Suprapubic skin (tissue), 4 donors: ENCODE results near the gene PCED1B.

Experiments
- EP300 ChIP-seq: sonication (generic); formaldehyde crosslinking; IDR thresholded peaks from one replicate; pipeline ENCODE4 v1.6.1; 2017; ENCODE audit warnings: antibody characterized with exemption
- POLR2AphosphoS5 ChIP-seq, 3 donors: sonication (generic); formaldehyde crosslinking; IDR thresholded peaks; one replicate each; pipeline ENCODE4 v1.6.1; 2017; ENCODE audit warnings: antibody characterized with exemption in 3 of 3
- TF ChIP-seq, protein P1 (sequence below), 2 donors: fragments of 200-600 bp in 1 of 2; fragments of 450-650 bp in 1 of 2; sonication (generic) in 1 of 2; IDR thresholded peaks; one replicate each; pipeline ENCODE4 v1.5.1; 2016 to 2019; ENCODE audit warnings: antibody characterized with exemption in 2 of 2, mild to moderate bottlenecking in 1 of 2, moderate library complexity in 1 of 2

DNA sequence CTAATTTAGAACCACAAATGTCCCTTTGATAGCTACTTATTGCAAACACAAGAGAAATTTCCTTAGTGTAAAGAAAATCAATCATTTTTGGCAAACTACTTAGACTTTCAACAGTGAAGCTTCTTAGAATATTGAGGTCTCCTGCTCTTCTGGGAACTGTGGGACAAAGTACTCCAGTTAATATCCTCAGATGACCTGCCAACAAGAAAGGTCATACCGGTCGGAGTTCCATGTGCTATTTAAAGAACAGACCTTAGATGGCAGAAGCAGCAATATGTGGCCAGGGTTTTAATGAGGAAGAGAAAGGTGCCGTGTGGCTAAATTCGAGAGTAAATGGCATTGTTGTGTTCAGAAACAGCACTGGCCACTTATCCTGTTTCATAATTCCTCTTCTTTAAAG is 115.1 kb downstream of the PCED1B start:
- TF ChIP-seq POLR2AphosphoS5 (IDR thresholded peaks at IDR 0.05) (no peak), EP300 (no peak)
- TF ChIP-seq, protein P1, sequence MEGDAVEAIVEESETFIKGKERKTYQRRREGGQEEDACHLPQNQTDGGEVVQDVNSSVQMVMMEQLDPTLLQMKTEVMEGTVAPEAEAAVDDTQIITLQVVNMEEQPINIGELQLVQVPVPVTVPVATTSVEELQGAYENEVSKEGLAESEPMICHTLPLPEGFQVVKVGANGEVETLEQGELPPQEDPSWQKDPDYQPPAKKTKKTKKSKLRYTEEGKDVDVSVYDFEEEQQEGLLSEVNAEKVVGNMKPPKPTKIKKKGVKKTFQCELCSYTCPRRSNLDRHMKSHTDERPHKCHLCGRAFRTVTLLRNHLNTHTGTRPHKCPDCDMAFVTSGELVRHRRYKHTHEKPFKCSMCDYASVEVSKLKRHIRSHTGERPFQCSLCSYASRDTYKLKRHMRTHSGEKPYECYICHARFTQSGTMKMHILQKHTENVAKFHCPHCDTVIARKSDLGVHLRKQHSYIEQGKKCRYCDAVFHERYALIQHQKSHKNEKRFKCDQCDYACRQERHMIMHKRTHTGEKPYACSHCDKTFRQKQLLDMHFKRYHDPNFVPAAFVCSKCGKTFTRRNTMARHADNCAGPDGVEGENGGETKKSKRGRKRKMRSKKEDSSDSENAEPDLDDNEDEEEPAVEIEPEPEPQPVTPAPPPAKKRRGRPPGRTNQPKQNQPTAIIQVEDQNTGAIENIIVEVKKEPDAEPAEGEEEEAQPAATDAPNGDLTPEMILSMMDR (IDR thresholded peaks at IDR 0.05) = no peak
